Measurements from ENCODE around the gene INKA2.

GRCh38 chr1:111738436-111739193 is 580 bp downstream of the INKA2 start:
- TF ChIP-seq POLR2A (IDR thresholded peaks at IDR 0.05; ENCODE audit: low read depth, low read length), result no peak
- no peak for TF ChIP-seq TAF1 (IDR thresholded peaks at IDR 0.05; ENCODE audit: low read depth, low read length)
- TF ChIP-seq POU2F2 (IDR thresholded peaks at IDR 0.05; ENCODE audit: low read depth, low read length), result no peak
- no peak for TF ChIP-seq POLR2AphosphoS5 (IDR thresholded peaks at IDR 0.05; ENCODE audit: low read depth, low read length)
- no peak for TF ChIP-seq SPI1 (IDR thresholded peaks at IDR 0.05; ENCODE audit: low read depth, low read length)
- TF ChIP-seq PAX5 (IDR thresholded peaks at IDR 0.05; ENCODE audit: insufficient read depth, low read length, severe bottlenecking), result no peak
